GM21619 (cell line): ENCODE data around the gene CTNND2.
"Not testable (repeated sequence)": the region's sequence is repeated elsewhere in the genome, so short reads cannot be mapped to it uniquely, and the experiment has no call there.

Source experiments
- ATAC-seq: cut with Tn5 transposase; IDR thresholded peaks from one replicate; pipeline ENCODE4 v1.9.1; 2021; ENCODE audit not compliant: unreplicated experiment

The CTNND2 gene

DNA sequence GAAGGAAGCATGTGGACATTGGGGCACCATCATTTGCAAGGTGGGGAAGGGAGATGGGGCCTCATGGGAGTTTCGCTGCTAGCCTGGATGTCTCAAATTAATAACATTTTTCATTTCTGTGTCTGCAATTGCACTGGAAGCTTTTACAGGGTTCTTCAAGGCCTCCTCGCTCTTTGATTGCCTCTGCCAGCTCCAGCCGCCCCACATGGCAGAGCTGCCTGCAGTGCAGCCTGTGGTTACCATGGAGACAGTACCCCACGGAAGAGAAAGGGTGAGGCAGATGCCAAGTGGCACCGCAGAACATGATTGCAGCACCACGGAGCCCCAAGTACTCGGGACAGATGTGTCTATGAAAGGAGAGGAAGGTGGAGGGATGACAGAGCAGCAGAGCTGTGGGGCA, 25.4 kb downstream of the CTNND2 start:
- ATAC-seq = no peak

DNA sequence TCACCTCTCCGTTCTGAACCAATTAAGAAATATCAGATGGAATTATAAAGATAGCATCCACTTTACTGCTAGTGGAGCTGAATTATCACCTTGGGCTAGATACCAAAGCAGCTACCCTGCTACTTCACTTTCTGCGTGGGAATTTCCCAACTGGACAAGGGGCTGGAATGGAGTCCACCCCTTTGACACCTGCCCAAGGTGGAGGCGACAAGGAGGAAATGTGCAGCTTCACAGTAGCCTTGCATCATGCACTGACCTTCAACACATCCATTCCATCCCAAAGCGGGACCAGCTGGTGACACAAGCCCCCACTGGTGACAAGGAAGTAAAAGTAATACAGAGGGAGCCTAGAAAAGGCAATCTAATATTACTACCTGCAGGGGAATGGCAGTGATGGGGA, 30.7 kb downstream of the CTNND2 start:
- ATAC-seq = no peak

- ATAC-seq = no peak
Observed at GRCh38 chr5:11869203-11869602, 35.0 kb downstream of the CTNND2 start.

- no peak for ATAC-seq
Observed at GRCh38 chr5:11863911-11864310, 40.3 kb downstream of the CTNND2 start.

DNA sequence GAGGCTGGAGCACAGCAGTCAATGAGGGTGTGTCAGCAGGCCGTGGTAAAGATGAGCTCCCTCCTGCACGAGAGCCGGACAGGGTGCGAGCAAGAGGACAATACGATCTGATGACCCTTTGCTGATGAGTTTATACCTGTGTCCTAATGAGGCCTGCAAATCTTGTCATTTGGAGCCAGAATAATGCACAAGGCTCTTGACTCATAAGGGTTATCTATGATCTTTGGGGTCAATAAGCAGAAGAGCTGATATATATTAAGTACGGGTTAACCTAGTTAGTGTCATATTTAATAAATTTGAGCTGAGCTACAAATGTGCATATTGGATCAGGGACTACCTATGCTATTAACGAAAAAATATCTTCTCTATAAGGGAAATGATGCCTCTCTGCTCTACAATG, 46.9 kb downstream of the CTNND2 start:
- ATAC-seq = no peak

DNA sequence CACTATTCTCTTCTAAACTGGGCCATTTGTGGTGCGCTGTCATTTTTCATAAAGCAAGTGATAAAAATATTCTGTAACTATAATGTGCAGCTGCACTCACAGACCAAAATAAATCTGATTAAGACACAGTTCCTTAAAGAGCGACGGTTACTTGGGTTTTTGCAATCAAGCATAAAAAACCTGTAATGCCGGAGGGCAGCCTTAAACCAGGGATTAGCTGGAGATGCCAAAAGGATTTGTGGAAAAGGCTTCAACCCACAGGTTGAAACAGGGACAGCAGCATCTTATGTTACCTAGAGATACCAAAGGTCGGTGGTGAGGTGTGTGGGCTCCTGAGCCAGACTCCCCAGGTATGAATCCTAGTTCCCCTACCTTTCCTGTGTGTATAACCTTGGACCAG, 49.3 kb downstream of the CTNND2 start:
- no peak for ATAC-seq

DNA sequence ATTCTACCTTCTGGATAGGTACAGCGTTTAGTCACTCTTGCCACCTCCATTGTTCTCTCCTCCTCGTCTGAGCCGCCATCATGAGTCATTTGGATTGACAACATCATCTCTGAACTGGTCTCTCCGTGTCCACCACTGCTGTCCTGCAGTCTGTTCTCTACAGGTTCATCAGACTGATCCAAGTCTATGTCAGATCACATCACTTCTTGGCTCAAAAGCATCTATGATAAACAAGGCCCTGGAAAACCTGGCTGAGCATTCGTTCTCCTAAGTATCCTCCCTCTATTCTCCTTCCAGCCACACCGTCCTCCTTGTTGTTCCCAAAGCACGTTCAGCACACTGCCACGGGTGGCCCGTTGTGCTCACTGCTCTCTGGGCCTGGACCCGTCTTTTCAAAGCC, 50.5 kb downstream of the CTNND2 start:
- no peak for ATAC-seq

- ATAC-seq = no peak
Observed at GRCh38 chr5:11853140-11853539, 51.1 kb downstream of the CTNND2 start.

DNA sequence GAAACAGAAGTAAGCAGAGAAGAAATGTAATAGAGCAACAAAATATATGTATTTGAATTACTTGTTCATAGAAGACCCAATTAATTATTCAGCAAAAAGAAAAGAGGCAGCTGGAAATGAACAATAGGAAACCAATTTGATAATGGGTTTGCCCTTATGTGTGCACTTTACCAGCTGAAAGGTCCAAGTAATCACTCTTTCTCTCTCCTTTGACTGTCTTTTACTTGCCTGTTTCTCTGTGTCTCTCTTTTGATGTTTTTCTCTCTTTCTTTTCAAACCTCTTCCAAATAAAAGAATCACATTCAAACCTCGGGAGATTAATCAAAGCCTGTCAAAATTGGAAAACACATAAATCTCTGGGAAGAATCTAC, 51.5 kb downstream of the CTNND2 start:
- ATAC-seq = no peak

DNA sequence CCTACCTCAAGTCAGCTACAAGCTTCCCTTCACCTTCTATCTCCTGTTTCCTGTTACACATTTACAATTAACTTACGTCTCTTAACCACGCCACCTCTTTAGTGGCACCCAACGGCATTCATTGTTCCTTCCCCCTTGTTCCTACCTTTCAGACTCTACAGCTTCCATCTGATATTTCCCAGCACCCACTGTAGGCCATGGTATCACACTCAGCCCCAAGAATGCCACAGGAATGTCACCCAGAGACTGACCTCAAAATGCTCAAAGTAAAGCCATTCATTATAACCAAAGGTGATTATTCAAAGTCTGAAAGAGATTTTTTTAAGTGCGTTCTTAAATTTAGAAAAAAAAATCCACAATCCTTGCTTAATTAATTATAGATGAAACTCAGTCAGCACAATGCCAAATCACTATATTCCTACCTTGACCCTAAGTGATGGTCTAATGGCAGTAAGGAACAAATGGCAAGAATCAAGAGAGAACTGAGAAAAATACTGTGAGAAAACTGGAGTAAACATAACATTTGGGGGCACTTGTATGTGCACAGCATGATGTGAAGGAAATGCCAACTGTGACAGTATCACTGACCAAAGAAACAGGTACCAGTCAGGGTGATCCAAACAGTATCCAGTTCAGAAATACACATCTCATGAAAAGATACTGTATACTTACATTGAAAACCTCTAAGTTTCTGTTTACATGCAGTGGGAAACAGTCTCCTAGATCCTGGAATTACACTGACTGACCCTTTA, 52.1 kb downstream of the CTNND2 start:
- no peak for ATAC-seq

GRCh38 chr5:11851416-11851815, 52.8 kb downstream of the CTNND2 start:
- no peak for ATAC-seq

- not testable (repeated sequence) for ATAC-seq
Observed at GRCh38 chr5:11828566-11828965, 75.7 kb downstream of the CTNND2 start.

- ATAC-seq = no peak
Observed at GRCh38 chr5:11822598-11822997, 81.6 kb downstream of the CTNND2 start.

DNA sequence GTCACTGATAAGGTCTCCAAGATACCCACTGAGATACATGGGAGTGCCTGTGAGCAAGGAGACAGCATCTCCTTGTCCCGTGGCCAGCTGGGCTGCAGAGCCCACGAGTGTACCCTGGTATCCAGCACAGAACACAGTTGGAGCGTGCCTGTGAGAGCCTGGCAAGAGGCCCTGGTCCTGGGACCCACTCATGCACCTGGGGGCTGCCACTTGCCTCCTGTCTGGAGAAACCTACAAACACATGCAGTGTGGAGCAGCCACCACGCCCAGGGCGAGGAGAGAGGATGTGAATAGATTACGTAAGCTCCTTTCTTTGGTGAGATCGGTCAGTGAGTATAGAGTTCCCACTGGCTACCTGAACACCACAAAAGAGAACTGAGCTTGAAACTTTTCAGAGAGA, 88.3 kb downstream of the CTNND2 start:
- ATAC-seq = no peak

GRCh38 chr5:11815481-11815880, 88.8 kb downstream of the CTNND2 start:
- ATAC-seq = no peak

- no peak for ATAC-seq
Observed at GRCh38 chr5:11814373-11814772, 89.9 kb downstream of the CTNND2 start.

- no peak for ATAC-seq
Observed at GRCh38 chr5:11809407-11809806, 94.8 kb downstream of the CTNND2 start.

DNA sequence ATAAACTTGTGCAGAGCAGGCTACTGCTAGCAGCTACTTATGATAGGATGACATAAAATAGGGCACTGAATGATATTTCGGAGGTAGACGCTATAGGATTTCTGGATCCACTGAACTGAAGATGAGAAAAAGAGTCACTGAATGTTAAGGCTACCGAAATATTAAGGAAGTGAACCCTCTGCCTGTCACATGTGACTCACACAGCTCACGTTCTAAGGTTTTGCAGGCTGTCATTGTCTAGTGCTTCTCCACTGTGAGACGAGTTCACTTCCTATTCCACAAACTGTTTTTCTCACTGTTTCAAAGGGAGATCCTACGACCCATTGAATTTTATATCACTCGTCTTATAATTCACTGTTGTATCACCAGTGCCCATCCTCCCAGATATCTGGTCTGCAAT, 100.8 kb downstream of the CTNND2 start:
- no peak for ATAC-seq

DNA sequence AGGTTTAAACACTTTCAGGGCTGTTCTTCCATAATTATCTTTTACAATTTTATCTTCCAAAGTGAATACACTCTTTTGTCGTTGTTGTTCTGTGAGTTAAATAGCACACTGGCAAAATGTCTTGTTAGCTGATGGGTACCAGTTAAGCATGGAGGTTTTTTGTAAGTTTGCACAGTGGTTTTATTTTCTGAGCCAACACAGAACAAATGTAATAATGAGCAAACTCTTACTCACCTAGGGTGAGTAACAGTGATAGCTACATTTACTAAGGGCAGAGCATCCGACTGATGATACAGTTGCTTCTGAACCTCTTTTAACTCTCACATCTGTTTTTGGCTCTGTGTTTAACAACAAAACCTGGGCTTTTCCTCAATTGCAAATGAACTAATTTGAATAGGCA, 103.2 kb downstream of the CTNND2 start:
- ATAC-seq = no peak

DNA sequence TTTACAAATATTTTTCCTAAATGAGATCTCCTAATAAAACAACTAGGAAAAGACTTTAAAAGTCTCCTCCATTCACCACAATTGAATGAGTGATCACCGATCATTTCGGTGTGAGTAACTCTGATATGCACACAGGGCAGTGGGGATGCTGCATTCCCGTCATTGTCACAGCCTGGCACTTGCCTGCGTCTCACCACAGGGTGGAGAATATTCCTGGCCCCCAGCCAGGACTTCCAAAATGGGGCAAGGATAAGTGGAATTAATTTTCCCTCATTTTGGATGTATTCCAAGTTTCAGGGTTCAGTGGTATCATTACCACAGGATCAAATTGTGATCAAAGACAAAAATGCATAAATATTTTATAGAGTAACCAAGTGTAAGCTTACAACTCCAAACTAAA, 107.1 kb downstream of the CTNND2 start:
- no peak for ATAC-seq

DNA sequence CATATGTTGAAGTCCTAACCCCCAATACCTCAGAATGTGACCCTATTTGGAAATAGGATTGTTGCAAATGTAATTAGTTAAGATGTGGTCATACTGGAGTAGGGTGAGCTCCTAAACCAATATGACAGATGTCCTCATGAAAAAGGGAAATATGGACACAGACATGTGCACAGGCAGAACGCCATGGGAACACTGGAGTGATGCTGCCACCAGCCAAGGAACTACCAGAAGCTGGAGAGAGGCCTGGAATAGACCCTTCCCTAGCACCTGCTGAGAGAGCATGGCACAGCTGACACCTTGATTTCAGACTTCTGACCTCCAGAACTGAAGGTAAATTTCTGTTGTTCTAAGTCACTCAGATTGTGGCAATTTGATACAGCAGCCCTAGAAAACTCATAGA, 110.8 kb downstream of the CTNND2 start:
- no peak for ATAC-seq

DNA sequence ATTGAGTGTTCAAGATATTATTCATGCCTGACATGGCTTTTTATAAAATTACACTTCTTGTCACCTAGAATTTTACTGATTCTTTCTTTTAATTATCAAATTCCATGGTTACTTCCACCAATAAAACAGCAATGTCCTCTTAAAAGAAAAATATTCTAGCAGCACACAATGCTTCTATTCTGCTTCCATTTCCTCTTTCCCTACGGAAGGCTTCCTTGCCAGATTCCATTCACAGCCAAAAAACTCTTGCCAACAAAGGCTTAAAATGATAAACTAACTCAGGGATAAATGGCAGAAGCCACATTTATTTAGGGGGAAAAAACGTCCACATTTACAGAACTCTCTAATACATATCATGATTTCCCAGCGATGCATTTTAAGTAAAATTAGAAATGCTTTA, 111.6 kb downstream of the CTNND2 start:
- ATAC-seq = no peak

GRCh38 chr5:11791792-11792191, 112.5 kb downstream of the CTNND2 start:
- ATAC-seq = no peak
